GM13977 (cell line): ENCODE data around the gene LUC7L.
"Not testable (repeated sequence)": the region's sequence is repeated elsewhere in the genome, so short reads cannot be mapped to it uniquely, and the experiment has no call there.

Experiments used
- DNase-seq: peaks from one replicate; pipeline ENCODE4 v3.0.0; 2012; ENCODE audit warnings: low spot score
- CTCF ChIP-seq: IDR thresholded peaks from 2 replicates; pipeline ENCODE4 v1.5.1; 2012; ENCODE audit warnings: mild to moderate bottlenecking, control low read depth; ENCODE audit not compliant: insufficient read depth; ENCODE audit errors: extremely low read depth, missing control alignments
- in situ Hi-C: fragments of 300-500 bp; cut with MboI; formaldehyde crosslinking; loops from one replicate; pipeline ENCODE4 v1.12.0; 2022; ENCODE audit warnings: low sequenced_read_pairs, low pct_unique_long_range_greater_than_20kb, mixed read lengths, inconsistent platforms; ENCODE audit not compliant: unreplicated experiment

Gene LUC7L

GRCh38 chr16:262121-262745 is 33.0 kb upstream of the LUC7L start:
- in situ Hi-C loops, result no loop called here
- TF ChIP-seq CTCF, result no peak
- no peak for DNase-seq

- no peak for DNase-seq
- TF ChIP-seq CTCF, result no peak
- in situ Hi-C loops, result no loop called here
Observed at GRCh38 chr16:261031-261691, 31.9 kb upstream of the LUC7L start.

- no peak for TF ChIP-seq CTCF
- no peak for DNase-seq
- in situ Hi-C loops, result no loop called here
Observed at GRCh38 chr16:260326-260725, 31.1 kb upstream of the LUC7L start.

- in situ Hi-C loops, result no loop called here
- no peak for DNase-seq
- TF ChIP-seq CTCF, result no peak
Observed at GRCh38 chr16:259814-260253, 30.6 kb upstream of the LUC7L start.

GRCh38 chr16:259226-259625 is 30.0 kb upstream of the LUC7L start:
- TF ChIP-seq CTCF, result no peak
- in situ Hi-C loops, result no loop called here
- DNase-seq, result no peak

- DNase-seq, in situ Hi-C loops: not testable (repeated sequence)
Observed at GRCh38 chr16:258091-258490, 28.8 kb upstream of the LUC7L start.

GRCh38 chr16:255183-255582 is 25.9 kb upstream of the LUC7L start:
- in situ Hi-C loops, result no loop called here
- DNase-seq, result no peak
- no peak for TF ChIP-seq CTCF
